HCT116 (cell line): Measurements from ENCODE around the gene SCYL2.
"Not testable (repeated sequence)": the region's sequence is repeated elsewhere in the genome, so short reads cannot be mapped to it uniquely, and the experiment has no call there.

Experiments used
- POLR2AphosphoS5 ChIP-seq: IDR thresholded peaks from 2 replicates; pipeline ENCODE4 v1.6.1; 2011; ENCODE audit warnings: mild to moderate bottlenecking, low read depth, low read length, moderate library complexity
- TF ChIP-seq, protein P1 (sequence below), 3 experiments: fragments of 200-600 bp in 1 of 3; sonication (generic) in 1 of 3; IDR thresholded peaks in 2 of 3; conservative IDR thresholded peaks in 1 of 3; 2 replicates each; pipeline ENCODE4 v1.5.1; 2012 to 2017; ENCODE audit warnings: low read depth in 2 of 3, low read length in 2 of 3, antibody characterized with exemption in 1 of 3, borderline replicate concordance in 1 of 3, control low read depth in 1 of 3, mild to moderate bottlenecking in 1 of 3, mixed read lengths in 1 of 3, mixed run types in 1 of 3, moderate library complexity in 1 of 3; ENCODE audit not compliant: insufficient read depth in 1 of 3

DNA sequence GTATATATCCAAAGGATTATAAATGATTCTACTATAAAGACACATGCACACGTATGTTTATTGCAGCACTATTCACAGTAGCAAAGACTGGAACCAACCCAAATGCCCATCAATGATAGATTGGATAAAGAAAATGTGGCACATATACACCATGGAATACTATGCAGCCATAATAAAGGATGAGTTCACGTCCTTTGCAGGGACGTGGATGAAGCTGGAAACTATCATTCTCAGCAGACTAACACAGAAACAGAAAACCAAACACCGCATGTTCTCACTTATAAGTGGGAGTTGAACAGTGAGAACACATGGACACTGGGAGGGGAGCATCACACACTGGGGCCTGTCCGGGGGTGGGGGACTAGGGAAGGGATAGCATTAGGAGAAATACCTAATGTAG is 41.2 kb downstream of the SCYL2 start:
- TF ChIP-seq, protein P1, sequence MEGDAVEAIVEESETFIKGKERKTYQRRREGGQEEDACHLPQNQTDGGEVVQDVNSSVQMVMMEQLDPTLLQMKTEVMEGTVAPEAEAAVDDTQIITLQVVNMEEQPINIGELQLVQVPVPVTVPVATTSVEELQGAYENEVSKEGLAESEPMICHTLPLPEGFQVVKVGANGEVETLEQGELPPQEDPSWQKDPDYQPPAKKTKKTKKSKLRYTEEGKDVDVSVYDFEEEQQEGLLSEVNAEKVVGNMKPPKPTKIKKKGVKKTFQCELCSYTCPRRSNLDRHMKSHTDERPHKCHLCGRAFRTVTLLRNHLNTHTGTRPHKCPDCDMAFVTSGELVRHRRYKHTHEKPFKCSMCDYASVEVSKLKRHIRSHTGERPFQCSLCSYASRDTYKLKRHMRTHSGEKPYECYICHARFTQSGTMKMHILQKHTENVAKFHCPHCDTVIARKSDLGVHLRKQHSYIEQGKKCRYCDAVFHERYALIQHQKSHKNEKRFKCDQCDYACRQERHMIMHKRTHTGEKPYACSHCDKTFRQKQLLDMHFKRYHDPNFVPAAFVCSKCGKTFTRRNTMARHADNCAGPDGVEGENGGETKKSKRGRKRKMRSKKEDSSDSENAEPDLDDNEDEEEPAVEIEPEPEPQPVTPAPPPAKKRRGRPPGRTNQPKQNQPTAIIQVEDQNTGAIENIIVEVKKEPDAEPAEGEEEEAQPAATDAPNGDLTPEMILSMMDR (IDR thresholded peaks at IDR 0.05 in 2 of 3, conservative IDR thresholded peaks at IDR 0.05 in 1 of 3; ENCODE audit: borderline replicate concordance in 1 of 3, insufficient read depth in 1 of 3, low read depth in 2 of 3, low read length in 2 of 3) = not testable (repeated sequence)
- not testable (repeated sequence) for TF ChIP-seq POLR2AphosphoS5
